ENCODE results near the gene NCKAP5. TPM values are rescaled to one million over a fixed set of nuclear protein-coding genes. Genes with fewer than 3 reads are reported as not detected.

NCKAP5 gene
- total and polyA plus RNA-seq, 9 of the 15 experiments (the other 6 are each of a cell fraction or from before 2014, with no cell fraction given) = not detected

GRCh38 chr2:132725748-132726147, 842.5 kb downstream of the NCKAP5 start:
- no peaks in the 10 kb centered on the region for H3K79me2 ChIP-seq (ENCODE audit: control insufficient read depth, insufficient read depth, low read length)
- no peaks in the 10 kb centered on the region for H3K4me1 ChIP-seq (replicated peaks in 1 of 2; ENCODE audit: control insufficient read depth in 2 of 2, insufficient read depth in 2 of 2, low read length in 2 of 2)
- no peaks in the 10 kb centered on the region; a peak in 1 of 5 replicates for H3K27me3 ChIP-seq (ENCODE audit: control insufficient read depth in 2 of 2, insufficient read depth in 2 of 2, low read length in 2 of 2)
- no peak for TF ChIP-seq HDAC3 (IDR thresholded peaks at IDR 0.05; ENCODE audit: borderline replicate concordance, partially characterized antibody)
- no peak for TF ChIP-seq ZNF140 (CRISPR knock-in tag; IDR thresholded peaks at IDR 0.05)
- no peak for TF ChIP-seq EGR1 (conservative IDR thresholded peaks at IDR 0.05)
- no peak for TF ChIP-seq STAT5B (CRISPR knock-in tag; IDR thresholded peaks at IDR 0.05)
- TF ChIP-seq HES1 (IDR thresholded peaks at IDR 0.05; ENCODE audit: low read depth) = no peak
- no peak for TF ChIP-seq ETS1 (conservative IDR thresholded peaks at IDR 0.05; ENCODE audit: control insufficient read depth, low read depth, low read length)
- TF ChIP-seq BRD9 (IDR thresholded peaks at IDR 0.05; ENCODE audit: low read depth, partially characterized antibody) = no peak
- no peak for TF ChIP-seq CBX5 (IDR thresholded peaks at IDR 0.05; ENCODE audit: borderline replicate concordance, low read depth)
- no peak for TF ChIP-seq AFF1 (IDR thresholded peaks at IDR 0.05; ENCODE audit: low read depth in 1 of 2, partially characterized antibody in 2 of 2)
- no peak for TF ChIP-seq RUNX1 (IDR thresholded peaks at IDR 0.05; ENCODE audit: low read depth)
- intact Hi-C loops (cut with micrococcal nuclease) (no loop called here), in situ Hi-C loops (cut with MboI) (no loop called here)
- H3K27ac ChIP-seq (ENCODE audit: extremely low read depth, low read depth, low read length) = no peak overlapping the region
- FAIRE-seq (no peak), ATAC-seq (no peak), DNase-seq (ENCODE audit: extremely low read depth in 1 of 4, low spot score in 3 of 4) (no peak)
- no peak overlapping the region for H3K4me3 ChIP-seq
- H3K9ac ChIP-seq (ENCODE audit: insufficient read depth in 1 of 2, low read depth in 2 of 2, low read length in 2 of 2) = no peak overlapping the region
- no peaks in the 10 kb centered on the region for H3K9me3 ChIP-seq (replicated peaks; ENCODE audit: control insufficient read depth, insufficient read depth, low read depth, low read length)
- H3K36me3 ChIP-seq (ENCODE audit: control insufficient read depth, insufficient read depth, low read length) = no peaks in the 10 kb centered on the region
- ChIA-PET CTCF (ENCODE audit: low intra/inter-chr PET ratio) (no interaction called here), POLR2A (no interaction called here)
- H4K20me1 ChIP-seq (replicated peaks; ENCODE audit: control insufficient read depth, insufficient read depth, low read length) = no peaks in the 10 kb centered on the region
- BruUV-seq (replicated peaks) = no TSS peak
- H3K9me1 ChIP-seq (ENCODE audit: control insufficient read depth, insufficient read depth, low read length) = no peaks in the 10 kb centered on the region
- WGBS (ENCODE audit: insufficient coverage, low coverage, missing lambda C conversion rate) = 0% methylated on average over 9 of the region's 9 CpGs
- H2AFZ ChIP-seq (ENCODE audit: low read depth, low read length) = no peak overlapping the region
- no peak overlapping the region for H3K4me2 ChIP-seq (ENCODE audit: insufficient read depth, low read length)

Measured in K562 (cell line).